WI38 (cell line): ENCODE data around the gene B3GALT6.

Experiments used
- H3K4me3 ChIP-seq: 2 replicates; pipeline ENCODE4 v1.5.1; 2011; ENCODE audit warnings: low read depth, mild to moderate bottlenecking, control low read depth, low read length
- CTCF ChIP-seq: IDR thresholded peaks from 2 replicates; pipeline ENCODE4 v1.5.1; 2012; ENCODE audit warnings: low read depth, mild to moderate bottlenecking, control low read depth, low read length

The B3GALT6 gene

GRCh38 chr1:1198423-1199140, 33.5 kb upstream of the B3GALT6 start:
- no peak for TF ChIP-seq CTCF

GRCh38 chr1:1199141-1199960, 32.7 kb upstream of the B3GALT6 start:
- TF ChIP-seq CTCF, result no peak
- H3K4me3 ChIP-seq, result no peak overlapping the region

More at GRCh38 chr1:1198423-1199140, 33.5 kb upstream of the B3GALT6 start:
- H3K4me3 ChIP-seq, result no peak overlapping the region

GRCh38 chr1:1199961-1200875, 31.8 kb upstream of the B3GALT6 start:
- no peak overlapping the region for H3K4me3 ChIP-seq
- no peak for TF ChIP-seq CTCF

GRCh38 chr1:1200876-1201810, 30.9 kb upstream of the B3GALT6 start:
- peak overlapping the region; percentile 40 for H3K4me3 ChIP-seq
- TF ChIP-seq CTCF, result no peak

GRCh38 chr1:1202831-1203560, 29.0 kb upstream of the B3GALT6 start:
- no peak for TF ChIP-seq CTCF
- no peak overlapping the region for H3K4me3 ChIP-seq
